Endodermal cell (in vitro differentiated cells): ENCODE results near the gene EIF3A. TPM values are rescaled to one million over a fixed set of nuclear protein-coding genes. Genes with fewer than 3 reads are reported as not detected.

Experiments used
- DNase-seq: peaks from one replicate; pipeline ENCODE4 v3.0.0-alpha.2; 2017
- H3K27ac ChIP-seq: 2 replicates; pipeline ENCODE4 v1.5.1; 2013; ENCODE audit warnings: mild to moderate bottlenecking, low read depth, low read length, moderate library complexity
- H3K27me3 ChIP-seq: 2 replicates; pipeline ENCODE4 v1.6.1; 2013; ENCODE audit warnings: mild to moderate bottlenecking, low read length, moderate library complexity; ENCODE audit not compliant: insufficient read depth, control insufficient read depth, poor library complexity, severe bottlenecking
- H3K36me3 ChIP-seq: 2 replicates; pipeline ENCODE4 v1.7.0; 2013; ENCODE audit warnings: mild to moderate bottlenecking, low read length, moderate library complexity; ENCODE audit not compliant: control insufficient read depth, insufficient read depth
- H3K4me1 ChIP-seq: one replicate; pipeline ENCODE4 v1.7.0; 2013; ENCODE audit warnings: low read length; ENCODE audit not compliant: control insufficient read depth, insufficient read depth
- H3K4me3 ChIP-seq: 2 replicates; pipeline ENCODE4 v1.5.1; 2013; ENCODE audit warnings: mild to moderate bottlenecking, low read length, moderate library complexity
- H3K9ac ChIP-seq: 2 replicates; pipeline ENCODE4 v1.6.1; 2013; ENCODE audit warnings: mild to moderate bottlenecking, low read length, moderate library complexity; ENCODE audit not compliant: poor library complexity, severe bottlenecking; ENCODE audit errors: extremely low read depth
- H3K9me3 ChIP-seq: 2 replicates; pipeline ENCODE4 v1.6.1; 2013; ENCODE audit warnings: mild to moderate bottlenecking, low read length, moderate library complexity; ENCODE audit not compliant: control insufficient read depth
- H3K27ac Mint-ChIP-seq: 2 replicates; pipeline ENCODE4 v1.8.0; 2020; ENCODE audit warnings: mixed read lengths
- H3K27me3 Mint-ChIP-seq: 2 replicates; pipeline ENCODE4 v1.8.0; 2021; ENCODE audit warnings: mild to moderate bottlenecking, mixed read lengths; ENCODE audit not compliant: insufficient read depth
- H3K36me3 Mint-ChIP-seq: 2 replicates; pipeline ENCODE4 v1.8.0; 2020; ENCODE audit warnings: low read depth, mixed read lengths
- H3K4me1 Mint-ChIP-seq: 2 replicates; pipeline ENCODE4 v1.8.0; 2020; ENCODE audit warnings: mixed read lengths
- H3K4me3 Mint-ChIP-seq: 2 replicates; pipeline ENCODE4 v1.8.0; 2020; ENCODE audit warnings: mild to moderate bottlenecking, moderate library complexity, mixed read lengths
- H3K9me3 Mint-ChIP-seq: 2 replicates; pipeline ENCODE4 v1.8.0; 2020; ENCODE audit warnings: mild to moderate bottlenecking, mixed read lengths
- WGBS, 2 experiments: methylation state at CpG; one replicate each; pipeline versions ENCODE4 v1.1.5 to v1.1.7; 2013; ENCODE audit warnings: missing lambda C conversion rate in 2 of 2, mixed read lengths in 1 of 2; ENCODE audit not compliant: insufficient coverage in 1 of 2, insufficient read length in 1 of 2; 5-methylcytosine and 5-hydroxymethylcytosine counted together
- total RNA-seq, 2 donors: library from RNA; stranded (reverse); fragmentation: NEBNext Ultra II Directional in 1 of 2; extraction: Animal tissue kit (Norgen Biotek cat#: 25700) in 1 of 2; gene quantifications; 2 replicates in 1 of 2; 3 replicates in 1 of 2; pipeline ENCODE4 v1.2.1, GENCODE V29; 2021
- TF ChIP-seq, protein P1 (sequence below): fragments of 200-600 bp; sonication (generic); conservative IDR thresholded peaks from 2 replicates; pipeline ENCODE4 v1.5.0; 2021; ENCODE audit warnings: antibody characterized with exemption, mild to moderate bottlenecking

EIF3A gene
- total RNA-seq, 2 donors from 2014 or later: 134 to 144 TPM

DNA sequence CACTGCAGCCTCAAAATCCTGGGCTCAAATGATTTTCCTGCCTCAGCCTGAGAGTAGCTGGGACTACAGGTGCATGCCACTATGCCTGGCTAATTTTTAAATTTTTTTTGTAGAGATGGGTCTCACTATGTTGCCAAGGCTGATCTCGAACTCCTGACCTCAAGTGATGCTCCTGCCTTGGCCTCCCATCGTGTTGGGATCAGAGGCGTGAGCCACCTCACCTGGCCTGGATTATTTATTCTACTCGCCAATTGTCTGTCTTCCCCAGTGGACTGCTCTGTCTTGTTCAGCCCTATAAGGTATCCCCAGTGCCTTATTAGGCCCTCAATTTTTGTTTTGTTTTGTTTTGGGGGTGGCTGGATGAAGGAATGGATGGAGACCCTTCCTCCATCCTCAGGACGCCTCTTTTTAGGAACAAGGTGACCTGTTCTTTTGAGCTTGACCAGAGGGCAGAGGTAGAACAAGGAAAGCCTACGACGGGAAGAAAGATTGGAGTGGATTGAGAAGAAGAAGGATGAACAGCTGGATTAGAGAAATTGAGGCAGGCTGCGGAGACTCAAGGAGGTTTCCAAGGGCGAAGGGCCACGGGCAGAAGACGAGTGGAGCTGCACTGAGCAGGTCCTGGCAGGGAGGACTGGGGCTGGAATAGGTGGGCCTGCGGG, 22.8 kb upstream of the EIF3A start:
- Histone ChIP-seq H3K4me1 (no peaks in the 10 kb centered on the region), H3K36me3 (peaks cover 18% of the 10 kb centered on the region), H3K27me3 (no peaks in the 10 kb centered on the region), H3K27ac (no peak overlapping the region), H3K9ac (no peak overlapping the region), H3K4me3 (no peak overlapping the region), H3K9me3 (no peaks in the 10 kb centered on the region)
- no peak overlapping the region for H3K27ac Mint-ChIP-seq
- peak overlapping the region; percentile 71 for H3K4me3 Mint-ChIP-seq
- DNase-seq: peak; percentile 49
- TF ChIP-seq, protein P1, sequence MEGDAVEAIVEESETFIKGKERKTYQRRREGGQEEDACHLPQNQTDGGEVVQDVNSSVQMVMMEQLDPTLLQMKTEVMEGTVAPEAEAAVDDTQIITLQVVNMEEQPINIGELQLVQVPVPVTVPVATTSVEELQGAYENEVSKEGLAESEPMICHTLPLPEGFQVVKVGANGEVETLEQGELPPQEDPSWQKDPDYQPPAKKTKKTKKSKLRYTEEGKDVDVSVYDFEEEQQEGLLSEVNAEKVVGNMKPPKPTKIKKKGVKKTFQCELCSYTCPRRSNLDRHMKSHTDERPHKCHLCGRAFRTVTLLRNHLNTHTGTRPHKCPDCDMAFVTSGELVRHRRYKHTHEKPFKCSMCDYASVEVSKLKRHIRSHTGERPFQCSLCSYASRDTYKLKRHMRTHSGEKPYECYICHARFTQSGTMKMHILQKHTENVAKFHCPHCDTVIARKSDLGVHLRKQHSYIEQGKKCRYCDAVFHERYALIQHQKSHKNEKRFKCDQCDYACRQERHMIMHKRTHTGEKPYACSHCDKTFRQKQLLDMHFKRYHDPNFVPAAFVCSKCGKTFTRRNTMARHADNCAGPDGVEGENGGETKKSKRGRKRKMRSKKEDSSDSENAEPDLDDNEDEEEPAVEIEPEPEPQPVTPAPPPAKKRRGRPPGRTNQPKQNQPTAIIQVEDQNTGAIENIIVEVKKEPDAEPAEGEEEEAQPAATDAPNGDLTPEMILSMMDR: no peak
- H3K4me1 Mint-ChIP-seq: peaks cover 2% of the 10 kb centered on the region
- peaks cover 17% of the 10 kb centered on the region for H3K36me3 Mint-ChIP-seq
- peaks cover 2% of the 10 kb centered on the region for H3K27me3 Mint-ChIP-seq
- 56 to 96% methylated on average over 4 to 12 of the region's 12 CpGs for WGBS, 2 experiments
- H3K9me3 Mint-ChIP-seq: no peaks in the 10 kb centered on the region

DNA sequence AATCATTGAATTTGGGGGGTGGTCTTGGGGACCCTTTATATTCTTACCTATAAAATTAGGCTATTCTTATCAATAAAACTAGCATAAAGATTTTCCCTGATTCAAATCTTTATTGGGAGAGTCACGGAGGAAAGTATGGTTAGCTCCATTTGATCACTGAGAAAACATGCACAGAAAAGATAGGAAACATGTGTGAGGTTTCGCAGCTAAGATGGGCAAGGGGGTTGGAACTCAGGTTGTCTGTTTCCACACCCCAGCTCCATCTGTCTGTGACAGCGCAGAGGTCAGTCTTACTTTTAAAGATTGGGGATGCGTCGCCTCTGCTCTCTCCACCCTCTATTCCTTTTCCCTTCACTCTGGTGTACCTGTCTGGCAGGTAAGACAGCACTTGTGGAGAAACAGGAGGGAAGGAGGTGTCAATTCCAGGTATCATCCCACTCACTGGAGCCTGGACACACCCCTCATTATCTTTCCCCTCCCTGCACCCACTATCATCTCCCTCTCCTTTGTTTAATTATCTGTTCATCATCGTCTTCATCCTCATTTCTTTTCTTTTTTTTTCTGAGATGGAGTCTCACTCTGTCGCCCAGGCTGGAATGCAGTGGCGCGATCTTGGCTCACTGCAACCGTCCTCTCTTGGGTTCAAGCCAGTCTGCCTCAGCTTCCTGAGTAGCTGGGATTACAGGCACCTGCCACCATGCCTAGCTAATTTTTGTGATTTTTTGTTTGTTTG, 20.9 kb upstream of the EIF3A start:
- peaks cover 2% of the 10 kb centered on the region for H3K4me1 Mint-ChIP-seq
- Histone ChIP-seq H3K9ac (no peak overlapping the region), H3K36me3 (peaks cover 8% of the 10 kb centered on the region), H3K4me3 (no peak overlapping the region), H3K9me3 (no peaks in the 10 kb centered on the region), H3K27ac (no peak overlapping the region), H3K4me1 (no peaks in the 10 kb centered on the region), H3K27me3 (no peaks in the 10 kb centered on the region)
- DNase-seq: no peak
- H3K9me3 Mint-ChIP-seq: no peaks in the 10 kb centered on the region
- no peak overlapping the region for H3K4me3 Mint-ChIP-seq
- peaks cover 2% of the 10 kb centered on the region for H3K27me3 Mint-ChIP-seq
- TF ChIP-seq, protein P1: no peak
- H3K36me3 Mint-ChIP-seq: peaks cover 8% of the 10 kb centered on the region
- WGBS, 2 experiments: 86 to 91% methylated on average over 6 to 10 of the region's 10 CpGs
- no peak overlapping the region for H3K27ac Mint-ChIP-seq

DNA sequence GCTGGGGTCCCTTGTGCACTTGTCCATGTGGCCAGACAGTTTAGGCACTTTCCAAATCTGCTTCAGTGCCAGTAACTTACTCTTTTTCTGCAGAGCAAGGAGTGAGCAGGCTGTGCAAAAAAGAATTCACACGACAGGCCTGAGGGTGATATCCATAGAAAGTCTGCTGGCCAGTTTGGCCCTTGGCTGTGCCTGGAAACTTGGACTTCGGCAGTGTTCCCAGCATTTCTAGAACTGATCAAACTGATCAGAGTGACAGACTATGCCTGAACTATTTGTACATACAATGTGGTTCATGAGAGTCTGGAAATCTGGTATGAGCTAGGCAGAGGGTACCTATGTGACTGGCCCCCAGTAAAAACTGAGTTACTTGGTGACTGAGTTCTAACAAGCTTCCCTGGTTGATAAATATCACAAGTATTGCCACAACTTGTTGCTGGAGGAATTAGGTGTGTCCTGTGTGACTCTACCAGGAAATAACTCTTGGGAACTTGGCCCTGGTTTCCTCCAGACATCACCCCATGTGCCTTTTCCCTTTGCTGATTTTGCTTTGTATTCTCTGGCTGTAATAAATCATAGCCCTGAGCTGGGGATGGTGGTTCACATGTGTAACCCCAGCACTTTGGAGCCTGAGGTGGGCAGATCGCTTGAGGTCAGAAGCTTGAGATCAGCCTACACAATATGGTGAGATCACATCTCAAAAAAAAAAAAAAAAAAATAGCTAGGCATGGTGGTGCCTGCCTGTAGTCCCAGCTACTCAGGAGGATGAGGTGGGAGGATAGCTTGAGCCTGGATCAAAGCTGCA, 20.0 kb upstream of the EIF3A start:
- Histone ChIP-seq H3K36me3 (no peaks in the 10 kb centered on the region), H3K27ac (no peak overlapping the region), H3K27me3 (no peaks in the 10 kb centered on the region), H3K4me1 (no peaks in the 10 kb centered on the region), H3K9me3 (no peaks in the 10 kb centered on the region), H3K4me3 (no peak overlapping the region), H3K9ac (no peak overlapping the region)
- no peak overlapping the region for H3K4me3 Mint-ChIP-seq
- WGBS, 2 experiments: 86 to 95% methylated on average over 3 of the region's 3 CpGs
- TF ChIP-seq, protein P1: no peak
- no peaks in the 10 kb centered on the region for H3K9me3 Mint-ChIP-seq
- H3K4me1 Mint-ChIP-seq: peaks cover 2% of the 10 kb centered on the region
- no peak for DNase-seq
- peaks cover under 1% of the 10 kb centered on the region for H3K36me3 Mint-ChIP-seq
- H3K27me3 Mint-ChIP-seq: peaks cover 5% of the 10 kb centered on the region
- no peak overlapping the region for H3K27ac Mint-ChIP-seq
